ENCODE data around the gene ADA. TPM values are rescaled to one million over a fixed set of nuclear protein-coding genes. Genes with fewer than 3 reads are reported as not detected.

Gene ADA
- total and polyA plus RNA-seq, 9 of the 15 experiments (the other 6 are each of a cell fraction or from before 2014, with no cell fraction given) = 2.4 to 26.1 (median 5.3) TPM

- TF ChIP-seq RBBP5 (IDR thresholded peaks at IDR 0.05; ENCODE audit: borderline replicate concordance, insufficient read depth, low read length, poor library complexity, severe bottlenecking) (no peak), ZNF77 (CRISPR knock-in tag; IDR thresholded peaks at IDR 0.05) (no peak), POLR2B (IDR thresholded peaks at IDR 0.05; ENCODE audit: low read depth, partially characterized antibody) (no peak), EGR1 (conservative IDR thresholded peaks at IDR 0.05) (no peak), SMARCA4 (IDR thresholded peaks at IDR 0.05) (no peak)
- TF ChIP-seq, protein P1, sequence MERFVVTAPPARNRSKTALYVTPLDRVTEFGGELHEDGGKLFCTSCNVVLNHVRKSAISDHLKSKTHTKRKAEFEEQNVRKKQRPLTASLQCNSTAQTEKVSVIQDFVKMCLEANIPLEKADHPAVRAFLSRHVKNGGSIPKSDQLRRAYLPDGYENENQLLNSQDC (CRISPR knock-in tag; IDR thresholded peaks at IDR 0.05) = no peak
- no TSS peak for BruUV-seq (replicated peaks)
- Histone ChIP-seq H3K79me2 (ENCODE audit: control insufficient read depth, insufficient read depth, low read length) (no peaks in the 10 kb centered on the region), H3K9me1 (ENCODE audit: control insufficient read depth, insufficient read depth, low read length) (no peaks in the 10 kb centered on the region), H3K36me3 (ENCODE audit: control insufficient read depth, insufficient read depth, low read length) (no peaks in the 10 kb centered on the region), H2AFZ (ENCODE audit: low read depth, low read length) (no peak overlapping the region), H3K4me2 (ENCODE audit: insufficient read depth, low read length) (no peak overlapping the region), H3K4me3 (no peak overlapping the region), H3K4me1 (replicated peaks in 1 of 2; ENCODE audit: control insufficient read depth in 2 of 2, insufficient read depth in 2 of 2, low read length in 2 of 2) (no peaks in the 10 kb centered on the region), H3K9me3 (replicated peaks; ENCODE audit: control insufficient read depth, insufficient read depth, low read depth, low read length) (no peaks in the 10 kb centered on the region), H4K20me1 (replicated peaks; ENCODE audit: control insufficient read depth, insufficient read depth, low read length) (no peaks in the 10 kb centered on the region), H3K9ac (ENCODE audit: insufficient read depth in 1 of 2, low read depth in 2 of 2, low read length in 2 of 2) (no peak overlapping the region), H3K27me3 (ENCODE audit: control insufficient read depth in 2 of 2, insufficient read depth in 2 of 2, low read length in 2 of 2) (peaks cover 4 to 21% of the 10 kb centered on the region in 2 experiments; a peak in 4 of 5 replicates), H3K27ac (ENCODE audit: extremely low read depth, low read depth, low read length) (no peak overlapping the region)
- DNase-seq (ENCODE audit: extremely low read depth in 1 of 4, low spot score in 3 of 4) = no peak
- ChIA-PET POLR2A (no interaction called here), CTCF (ENCODE audit: low intra/inter-chr PET ratio) (no interaction called here)
- intact Hi-C loops (cut with micrococcal nuclease) (no loop called here), in situ Hi-C loops (cut with MboI) (no loop called here)
- FAIRE-seq = no peak
- WGBS (ENCODE audit: insufficient coverage, low coverage, missing lambda C conversion rate) = 12% methylated on average over 5 of the region's 5 CpGs
- no peak for ATAC-seq
These were observed 9.1 kb upstream of the ADA start for GRCh38 chr20:44660581-44660980.

DNA sequence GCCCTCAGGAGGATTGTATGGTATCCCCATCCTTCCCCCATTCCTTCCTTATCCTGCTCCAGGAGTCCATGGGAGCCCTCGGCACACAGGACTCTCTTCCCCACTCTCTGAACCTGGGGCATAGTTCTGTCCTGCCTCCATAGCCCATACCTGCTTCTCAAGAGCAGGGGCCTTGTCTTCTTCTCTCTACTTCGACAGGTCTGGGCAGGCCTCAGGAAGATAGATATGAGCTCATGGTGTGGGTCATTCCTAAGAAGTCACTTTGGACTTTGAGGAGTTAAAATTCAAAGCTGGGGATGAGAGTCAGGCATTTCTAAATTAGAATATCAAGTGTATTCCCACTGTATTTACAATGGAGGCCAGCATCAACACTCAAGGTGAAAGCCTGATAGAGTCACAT lies 8.4 kb upstream of the ADA start:
- intact Hi-C loops (cut with micrococcal nuclease) (no loop called here), in situ Hi-C loops (cut with MboI) (no loop called here)
- CTCF ChIA-PET (ENCODE audit: low intra/inter-chr PET ratio) = no interaction called here

More for the DNA sequence above, 8.4 kb upstream of the ADA start:
- no TSS peak for BruUV-seq (replicated peaks)
- TF ChIP-seq NKRF (IDR thresholded peaks at IDR 0.05; ENCODE audit: borderline replicate concordance) (no peak), FOXM1 (IDR thresholded peaks at IDR 0.05; ENCODE audit: low read depth) (no peak), FOXM1 (CRISPR knock-in tag; IDR thresholded peaks at IDR 0.05; ENCODE audit: low read depth) (no peak), MEF2A (IDR thresholded peaks at IDR 0.05; ENCODE audit: control insufficient read depth, low read depth, low read length) (no peak)
- ATAC-seq = no peak
- Histone ChIP-seq H3K9ac (ENCODE audit: insufficient read depth in 1 of 2, low read depth in 2 of 2, low read length in 2 of 2) (no peak overlapping the region), H3K79me2 (ENCODE audit: control insufficient read depth, insufficient read depth, low read length) (no peaks in the 10 kb centered on the region), H3K4me3 (no peak overlapping the region), H2AFZ (ENCODE audit: low read depth, low read length) (no peak overlapping the region), H4K20me1 (replicated peaks; ENCODE audit: control insufficient read depth, insufficient read depth, low read length) (no peaks in the 10 kb centered on the region), H3K4me2 (ENCODE audit: insufficient read depth, low read length) (no peak overlapping the region), H3K27me3 (ENCODE audit: control insufficient read depth in 2 of 2, insufficient read depth in 2 of 2, low read length in 2 of 2) (peaks cover 4 to 22% of the 10 kb centered on the region in 2 experiments; a peak in 4 of 5 replicates), H3K27ac (ENCODE audit: extremely low read depth, low read depth, low read length) (no peak overlapping the region), H3K9me3 (replicated peaks; ENCODE audit: control insufficient read depth, insufficient read depth, low read depth, low read length) (no peaks in the 10 kb centered on the region), H3K36me3 (ENCODE audit: control insufficient read depth, insufficient read depth, low read length) (no peaks in the 10 kb centered on the region), H3K4me1 (replicated peaks in 1 of 2; ENCODE audit: control insufficient read depth in 2 of 2, insufficient read depth in 2 of 2, low read length in 2 of 2) (no peaks in the 10 kb centered on the region), H3K9me1 (ENCODE audit: control insufficient read depth, insufficient read depth, low read length) (no peaks in the 10 kb centered on the region)
- POLR2A ChIA-PET = no interaction called here
- 4% methylated on average over 2 of the region's 2 CpGs for WGBS (ENCODE audit: insufficient coverage, low coverage, missing lambda C conversion rate)
- DNase-seq (ENCODE audit: extremely low read depth in 1 of 4, low spot score in 3 of 4) = no peak
- FAIRE-seq = no peak
